ENCODE data around the gene RNF157. TPM values are rescaled to one million over a fixed set of nuclear protein-coding genes. Genes with fewer than 3 reads are reported as not detected.

Gene RNF157
- total RNA-seq, 4 donors from 2014 or later: 50.5 to 142 (median 85.3) TPM

DNA sequence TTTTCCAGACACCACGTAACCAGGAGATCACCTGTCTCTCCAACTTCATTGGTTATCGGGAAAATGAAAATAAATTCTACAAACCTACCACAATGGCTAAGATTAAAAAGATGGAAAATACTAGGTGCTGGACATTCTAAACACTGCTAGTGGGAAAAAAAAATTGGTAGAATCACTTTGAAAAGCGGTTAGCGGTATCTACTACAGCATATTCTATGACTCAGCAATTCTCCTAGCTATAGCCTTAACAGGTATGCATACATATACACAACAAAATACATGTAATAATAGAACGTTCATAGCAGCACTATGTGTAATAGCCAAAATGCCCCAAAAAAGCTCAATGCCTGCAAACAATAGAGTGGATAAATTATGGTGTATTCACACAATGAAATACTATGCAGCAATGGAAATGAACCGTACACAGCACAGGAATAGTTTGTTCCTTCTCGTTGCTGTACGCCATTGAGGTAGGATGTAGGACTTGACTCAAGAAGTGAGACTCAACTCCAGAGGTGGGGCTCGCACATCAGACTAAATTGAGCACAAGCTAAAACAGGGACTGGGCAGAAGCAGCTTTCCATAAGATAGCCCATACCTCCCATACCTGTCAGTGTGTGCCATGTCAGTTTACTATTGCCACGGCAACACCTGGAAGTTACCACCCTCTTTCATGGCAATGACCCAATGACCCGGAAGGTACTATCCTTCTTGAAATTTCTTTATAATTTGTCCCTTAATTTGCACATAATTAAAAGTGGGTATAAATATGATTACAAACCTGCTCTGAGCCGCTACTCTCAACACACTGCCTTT, 44.8 kb downstream of the RNF157 start:
- TF ChIP-seq, protein P1, sequence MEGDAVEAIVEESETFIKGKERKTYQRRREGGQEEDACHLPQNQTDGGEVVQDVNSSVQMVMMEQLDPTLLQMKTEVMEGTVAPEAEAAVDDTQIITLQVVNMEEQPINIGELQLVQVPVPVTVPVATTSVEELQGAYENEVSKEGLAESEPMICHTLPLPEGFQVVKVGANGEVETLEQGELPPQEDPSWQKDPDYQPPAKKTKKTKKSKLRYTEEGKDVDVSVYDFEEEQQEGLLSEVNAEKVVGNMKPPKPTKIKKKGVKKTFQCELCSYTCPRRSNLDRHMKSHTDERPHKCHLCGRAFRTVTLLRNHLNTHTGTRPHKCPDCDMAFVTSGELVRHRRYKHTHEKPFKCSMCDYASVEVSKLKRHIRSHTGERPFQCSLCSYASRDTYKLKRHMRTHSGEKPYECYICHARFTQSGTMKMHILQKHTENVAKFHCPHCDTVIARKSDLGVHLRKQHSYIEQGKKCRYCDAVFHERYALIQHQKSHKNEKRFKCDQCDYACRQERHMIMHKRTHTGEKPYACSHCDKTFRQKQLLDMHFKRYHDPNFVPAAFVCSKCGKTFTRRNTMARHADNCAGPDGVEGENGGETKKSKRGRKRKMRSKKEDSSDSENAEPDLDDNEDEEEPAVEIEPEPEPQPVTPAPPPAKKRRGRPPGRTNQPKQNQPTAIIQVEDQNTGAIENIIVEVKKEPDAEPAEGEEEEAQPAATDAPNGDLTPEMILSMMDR (IDR thresholded peaks at IDR 0.05 in 4 of 5, conservative IDR thresholded peaks at IDR 0.05 in 1 of 5): no peak
- no peak for TF ChIP-seq POLR2A (IDR thresholded peaks at IDR 0.05)

DNA sequence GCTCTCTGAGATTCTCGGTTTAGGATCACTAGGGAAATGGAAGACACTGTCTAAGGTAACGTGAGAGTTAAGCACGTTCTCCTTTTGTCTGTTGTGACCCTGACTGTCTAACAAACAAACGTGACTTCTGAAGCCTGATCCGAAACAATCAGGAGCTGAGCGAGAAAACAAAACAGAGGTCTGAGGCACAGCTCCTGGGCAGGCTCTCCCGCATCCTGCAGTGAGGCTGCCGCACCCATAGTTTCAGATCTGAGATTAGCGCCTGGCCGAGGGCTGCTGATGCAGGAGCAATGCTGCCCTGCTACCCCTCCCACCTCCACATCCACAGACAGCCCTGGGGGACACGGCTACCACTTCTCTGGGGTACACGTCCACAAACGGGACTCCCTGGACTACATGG, 46.7 kb downstream of the RNF157 start:
- peaks cover 34 to 45% of the 10 kb centered on the region in 2 donors for H3K4me1 ChIP-seq
- H3K36me3 ChIP-seq: no peaks in the 10 kb centered on the region
- peak overlapping the region in 1 of 4 donors; percentile 11 for H3K27ac ChIP-seq
- ATAC-seq: no peak
- H3K4me3 ChIP-seq: no peak overlapping the region
- TF ChIP-seq, protein P1 (IDR thresholded peaks at IDR 0.05 in 4 of 5, conservative IDR thresholded peaks at IDR 0.05 in 1 of 5): no peak
- TF ChIP-seq POLR2A (IDR thresholded peaks at IDR 0.05): no peak
- no peak for DNase-seq
- intact Hi-C loops (cut with DNase I; ENCODE audit: low total_unique reads): no loop called here
- no peaks in the 10 kb centered on the region for H3K27me3 ChIP-seq
- H3K9me3 ChIP-seq: no peaks in the 10 kb centered on the region
- in situ Hi-C loops (cut with MboI; ENCODE audit: low sequenced_read_pairs in 4 of 4): no loop called here

More for the DNA sequence above, 44.8 kb downstream of the RNF157 start:
- in situ Hi-C loops (cut with MboI; ENCODE audit: low sequenced_read_pairs in 4 of 4) (no loop called here), intact Hi-C loops (cut with DNase I; ENCODE audit: low total_unique reads) (loop anchor here (2.0 to 5.0 kb wide), 2 partner anchors 45 to 72 kb away; partner anchors contain the start of genes RNF157 and UBALD2)
- no peaks in the 10 kb centered on the region for H3K36me3 ChIP-seq
- peak overlapping the region; percentile 87 to 94 (median 90) for H3K27ac ChIP-seq
- peaks cover 28 to 41% of the 10 kb centered on the region in 2 donors for H3K4me1 ChIP-seq
- H3K9me3 ChIP-seq: no peaks in the 10 kb centered on the region
- no peak overlapping the region for H3K4me3 ChIP-seq
- DNase-seq (no peak), ATAC-seq (no peak)
- H3K27me3 ChIP-seq: no peaks in the 10 kb centered on the region

DNA sequence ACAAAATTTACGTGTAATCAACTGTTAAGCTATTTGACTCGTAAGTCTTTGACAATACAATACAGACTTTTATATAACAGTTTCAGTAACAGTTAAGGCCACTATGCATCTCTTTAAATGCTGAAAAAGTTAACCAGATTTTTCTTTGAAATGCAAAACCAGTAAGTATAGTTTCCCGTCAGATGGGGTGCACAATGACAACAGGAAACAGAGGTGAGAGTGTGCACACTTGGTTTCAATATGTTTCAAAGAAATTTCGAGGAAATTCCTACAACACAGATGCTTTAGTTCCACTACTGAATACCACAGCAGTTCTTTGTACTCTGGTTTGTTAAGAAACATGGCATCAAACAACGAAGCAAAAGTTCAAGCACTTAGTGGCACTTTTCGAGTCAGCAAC, 48.4 kb downstream of the RNF157 start:
- no peaks in the 10 kb centered on the region for H3K27me3 ChIP-seq
- peaks cover 26 to 35% of the 10 kb centered on the region in 2 donors for H3K4me1 ChIP-seq
- DNase-seq (no peak), ATAC-seq (no peak)
- H3K9me3 ChIP-seq: no peaks in the 10 kb centered on the region
- TF ChIP-seq, protein P1 (IDR thresholded peaks at IDR 0.05 in 4 of 5, conservative IDR thresholded peaks at IDR 0.05 in 1 of 5): no peak
- no peak for TF ChIP-seq POLR2A (IDR thresholded peaks at IDR 0.05)
- intact Hi-C loops (cut with DNase I; ENCODE audit: low total_unique reads): no loop called here
- no peaks in the 10 kb centered on the region for H3K36me3 ChIP-seq
- H3K27ac ChIP-seq: peak overlapping the region in 1 of 4 donors; percentile 7
- in situ Hi-C loops (cut with MboI; ENCODE audit: low sequenced_read_pairs in 4 of 4): no loop called here
- no peak overlapping the region for H3K4me3 ChIP-seq

DNA sequence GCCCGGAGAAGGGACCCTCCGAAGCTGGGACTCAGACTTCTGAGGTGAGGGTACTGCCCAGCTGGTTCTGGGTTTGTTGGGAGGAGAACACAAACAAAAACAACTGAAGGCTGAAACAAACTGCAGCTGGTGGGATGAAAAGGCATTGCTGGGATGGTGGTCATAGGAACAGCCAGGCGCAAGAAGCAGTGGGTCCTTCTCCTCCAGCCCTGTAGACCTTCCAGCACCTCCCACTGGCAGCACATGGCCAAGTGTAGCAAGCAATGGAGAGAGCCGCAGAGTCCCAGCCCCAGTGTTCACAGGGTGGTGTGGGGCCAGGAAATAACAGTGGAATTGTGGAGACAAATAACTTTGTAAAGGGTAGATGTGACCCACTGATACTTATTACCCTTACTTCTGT, 50.6 kb downstream of the RNF157 start:
- H3K4me1 ChIP-seq: peaks cover 20 to 25% of the 10 kb centered on the region in 2 donors
- no peak overlapping the region for H3K4me3 ChIP-seq
- in situ Hi-C loops (cut with MboI; ENCODE audit: low sequenced_read_pairs in 4 of 4): loop anchor here in 2 of 4 donors (10.0 kb wide), 2 partner anchors 75 to 95 kb away; no protein-coding TSS in a partner anchor
- no peaks in the 10 kb centered on the region for H3K9me3 ChIP-seq
- no peak for DNase-seq
- no peak for ATAC-seq
- H3K27me3 ChIP-seq: no peaks in the 10 kb centered on the region
- TF ChIP-seq, protein P1 (IDR thresholded peaks at IDR 0.05 in 4 of 5, conservative IDR thresholded peaks at IDR 0.05 in 1 of 5): no peak
- no peak for TF ChIP-seq POLR2A (IDR thresholded peaks at IDR 0.05)
- no peaks in the 10 kb centered on the region for H3K36me3 ChIP-seq
- intact Hi-C loops (cut with DNase I; ENCODE audit: low total_unique reads): no loop called here
- no peak overlapping the region for H3K27ac ChIP-seq

All from gastrocnemius medialis (tissue), 4 donors.